ENCODE data around the gene PTPRCAP.

DNA sequence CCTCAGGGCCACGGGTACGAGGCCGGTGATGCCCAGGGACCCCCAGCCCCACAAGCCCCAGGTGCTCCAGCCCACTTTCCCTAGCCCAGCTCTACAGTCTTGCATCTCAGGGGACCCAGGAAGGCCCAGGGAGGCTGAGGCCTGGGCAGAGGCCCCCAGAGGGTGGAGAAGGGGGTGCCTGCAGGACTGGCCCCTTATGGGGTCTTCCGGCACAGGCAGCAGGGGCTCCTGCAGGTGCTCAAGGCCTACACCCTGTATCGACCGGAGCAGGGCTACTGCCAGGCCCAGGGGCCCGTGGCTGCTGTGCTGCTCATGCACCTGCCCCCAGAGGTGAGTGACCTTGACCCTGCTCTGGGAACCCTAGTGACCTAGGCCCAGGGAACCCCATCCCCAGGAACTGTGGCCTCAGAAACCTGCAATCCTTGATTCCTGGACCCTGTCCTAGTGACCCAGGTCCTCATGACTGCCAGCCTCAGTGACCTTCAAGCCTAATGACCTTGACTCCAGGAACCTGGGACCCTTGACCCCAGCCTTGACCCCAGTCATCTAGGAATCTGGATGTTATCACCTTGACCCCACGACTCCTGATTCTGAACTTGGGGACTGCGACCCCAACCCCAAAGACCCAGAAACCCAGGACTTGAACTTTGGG is 31.7 kb downstream of the PTPRCAP start:
- TF ChIP-seq POLR2AphosphoS5 (IDR thresholded peaks at IDR 0.05): no peak
- TF ChIP-seq, protein P1, sequence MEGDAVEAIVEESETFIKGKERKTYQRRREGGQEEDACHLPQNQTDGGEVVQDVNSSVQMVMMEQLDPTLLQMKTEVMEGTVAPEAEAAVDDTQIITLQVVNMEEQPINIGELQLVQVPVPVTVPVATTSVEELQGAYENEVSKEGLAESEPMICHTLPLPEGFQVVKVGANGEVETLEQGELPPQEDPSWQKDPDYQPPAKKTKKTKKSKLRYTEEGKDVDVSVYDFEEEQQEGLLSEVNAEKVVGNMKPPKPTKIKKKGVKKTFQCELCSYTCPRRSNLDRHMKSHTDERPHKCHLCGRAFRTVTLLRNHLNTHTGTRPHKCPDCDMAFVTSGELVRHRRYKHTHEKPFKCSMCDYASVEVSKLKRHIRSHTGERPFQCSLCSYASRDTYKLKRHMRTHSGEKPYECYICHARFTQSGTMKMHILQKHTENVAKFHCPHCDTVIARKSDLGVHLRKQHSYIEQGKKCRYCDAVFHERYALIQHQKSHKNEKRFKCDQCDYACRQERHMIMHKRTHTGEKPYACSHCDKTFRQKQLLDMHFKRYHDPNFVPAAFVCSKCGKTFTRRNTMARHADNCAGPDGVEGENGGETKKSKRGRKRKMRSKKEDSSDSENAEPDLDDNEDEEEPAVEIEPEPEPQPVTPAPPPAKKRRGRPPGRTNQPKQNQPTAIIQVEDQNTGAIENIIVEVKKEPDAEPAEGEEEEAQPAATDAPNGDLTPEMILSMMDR (IDR thresholded peaks at IDR 0.05): no peak
